ENCODE results near the gene SRSF10.
A peak's percentile ranks its signal among the peaks of the same experiment; 100 is the strongest.

DNA sequence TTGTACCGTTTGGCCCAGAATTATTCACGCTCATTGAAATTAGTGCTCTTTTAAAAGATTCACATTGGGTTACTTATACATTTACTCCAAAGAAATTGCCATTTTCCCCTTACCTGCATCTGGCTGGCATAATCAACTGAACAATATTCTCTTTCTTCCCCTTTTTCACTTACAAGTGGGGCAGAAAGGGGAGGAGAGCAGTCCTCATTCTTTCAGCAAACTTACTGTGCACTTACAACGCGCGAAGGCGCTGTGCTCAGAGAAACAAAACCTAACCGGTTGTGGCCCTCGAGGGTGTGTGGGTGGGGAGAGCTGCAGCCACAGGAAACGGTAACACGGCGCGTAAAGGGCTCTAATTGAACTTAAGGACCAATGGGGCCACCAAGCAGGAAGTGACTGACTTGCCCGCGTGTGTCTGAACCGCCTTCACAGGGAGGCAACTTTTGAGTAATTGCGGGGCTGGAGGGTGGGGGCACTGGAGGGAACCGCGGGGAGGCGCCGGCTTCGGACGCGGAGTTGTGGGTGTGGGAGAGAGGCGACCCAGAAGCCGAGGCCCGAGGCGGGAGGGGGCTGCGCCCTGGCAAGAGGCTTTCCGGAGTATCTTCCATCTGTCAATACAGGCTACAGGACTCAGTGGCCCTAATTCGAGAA lies 21.2 kb downstream of the SRSF10 start:
- TF ChIP-seq, protein P1, sequence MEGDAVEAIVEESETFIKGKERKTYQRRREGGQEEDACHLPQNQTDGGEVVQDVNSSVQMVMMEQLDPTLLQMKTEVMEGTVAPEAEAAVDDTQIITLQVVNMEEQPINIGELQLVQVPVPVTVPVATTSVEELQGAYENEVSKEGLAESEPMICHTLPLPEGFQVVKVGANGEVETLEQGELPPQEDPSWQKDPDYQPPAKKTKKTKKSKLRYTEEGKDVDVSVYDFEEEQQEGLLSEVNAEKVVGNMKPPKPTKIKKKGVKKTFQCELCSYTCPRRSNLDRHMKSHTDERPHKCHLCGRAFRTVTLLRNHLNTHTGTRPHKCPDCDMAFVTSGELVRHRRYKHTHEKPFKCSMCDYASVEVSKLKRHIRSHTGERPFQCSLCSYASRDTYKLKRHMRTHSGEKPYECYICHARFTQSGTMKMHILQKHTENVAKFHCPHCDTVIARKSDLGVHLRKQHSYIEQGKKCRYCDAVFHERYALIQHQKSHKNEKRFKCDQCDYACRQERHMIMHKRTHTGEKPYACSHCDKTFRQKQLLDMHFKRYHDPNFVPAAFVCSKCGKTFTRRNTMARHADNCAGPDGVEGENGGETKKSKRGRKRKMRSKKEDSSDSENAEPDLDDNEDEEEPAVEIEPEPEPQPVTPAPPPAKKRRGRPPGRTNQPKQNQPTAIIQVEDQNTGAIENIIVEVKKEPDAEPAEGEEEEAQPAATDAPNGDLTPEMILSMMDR (IDR thresholded peaks at IDR 0.05; ENCODE audit: low read depth, low read length): peak; percentile 47
- TF ChIP-seq POLR2A (IDR thresholded peaks at IDR 0.05; ENCODE audit: extremely low read depth, insufficient read length): no peak
- TF ChIP-seq MYC (IDR thresholded peaks at IDR 0.05; ENCODE audit: low read depth, low read length): peak; percentile 72

All from NB4 (cell line).